HEK293T (cell line): ENCODE results near the gene CALD1.

Experiments used
- CTCF ChIA-PET: fragments of 350-600 bp; formaldehyde crosslinking; extraction: SDS; loops from one replicate; lab custom pipeline; 2021; ENCODE audit warnings: antibody characterized with exemption, inconsistent platforms; lab: Yijun Ruan, JAX
- POLR2A ChIA-PET: fragments of 350-600 bp; formaldehyde crosslinking; extraction: SDS; loops from one replicate; lab custom pipeline; 2020; ENCODE audit warnings: antibody characterized with exemption, inconsistent platforms; lab: Yijun Ruan, JAX
- DNase-seq: peaks from one replicate; pipeline ENCODE4 v3.0.0; 2012; ENCODE audit warnings: mixed read lengths; ENCODE audit errors: extremely low spot score
- ARNT ChIP-seq: fragments of 450-650 bp; IDR thresholded peaks from 2 replicates; pipeline ENCODE4 v1.6.1; 2017; ENCODE audit warnings: mild to moderate bottlenecking
- BHLHE40 ChIP-seq: fragments of 450-650 bp; IDR thresholded peaks from 2 replicates; pipeline ENCODE4 v1.6.1; 2016; ENCODE audit warnings: mild to moderate bottlenecking, moderate library complexity, borderline replicate concordance
- CTBP1 ChIP-seq: fragments of 450-650 bp; IDR thresholded peaks from 2 replicates; pipeline ENCODE4 v1.6.1; 2016; ENCODE audit warnings: borderline replicate concordance
- ELF4 ChIP-seq: fragments of 450-650 bp; IDR thresholded peaks from 2 replicates; pipeline ENCODE4 v1.6.1; 2017; ENCODE audit warnings: antibody characterized with exemption
- FOXA1 ChIP-seq: fragments of 450-650 bp; IDR thresholded peaks from 2 replicates; pipeline ENCODE4 v1.6.1; 2016; ENCODE audit warnings: mild to moderate bottlenecking
- FOXK2 ChIP-seq: fragments of 450-650 bp; IDR thresholded peaks from 2 replicates; pipeline ENCODE4 v1.6.1; 2016; ENCODE audit warnings: mild to moderate bottlenecking
- FOXM1 ChIP-seq: fragments of 450-650 bp; IDR thresholded peaks from 2 replicates; pipeline ENCODE4 v1.6.1; 2017; ENCODE audit warnings: mild to moderate bottlenecking, borderline replicate concordance
- HDGF ChIP-seq: fragments of 450-650 bp; IDR thresholded peaks from 2 replicates; pipeline ENCODE4 v1.6.1; 2017; ENCODE audit warnings: antibody characterized with exemption, borderline replicate concordance
- L3MBTL2 ChIP-seq: fragments of 450-650 bp; conservative IDR thresholded peaks from 2 replicates; pipeline ENCODE4 v1.6.1; 2016; ENCODE audit warnings: mild to moderate bottlenecking
- LEF1 ChIP-seq: fragments of 450-650 bp; IDR thresholded peaks from 2 replicates; pipeline ENCODE4 v1.6.1; 2017; ENCODE audit warnings: mild to moderate bottlenecking, borderline replicate concordance
- NFRKB ChIP-seq: fragments of 450-650 bp; IDR thresholded peaks from 2 replicates; pipeline ENCODE4 v1.6.1; 2016; ENCODE audit warnings: mild to moderate bottlenecking, moderate library complexity
- PKNOX1 ChIP-seq: fragments of 450-650 bp; IDR thresholded peaks from 2 replicates; pipeline ENCODE4 v1.6.1; 2016
- SP1 ChIP-seq: fragments of 450-650 bp; IDR thresholded peaks from 2 replicates; pipeline ENCODE4 v1.6.1; 2017
- SUZ12 ChIP-seq: fragments of 450-650 bp; IDR thresholded peaks from 2 replicates; pipeline ENCODE4 v1.6.1; 2016; ENCODE audit warnings: mild to moderate bottlenecking
- TARDBP ChIP-seq: fragments of 450-650 bp; IDR thresholded peaks from 2 replicates; pipeline ENCODE4 v1.6.1; 2016
- ZNF384 ChIP-seq: fragments of 450-650 bp; IDR thresholded peaks from 2 replicates; pipeline ENCODE4 v1.6.1; 2016

The CALD1 gene

GRCh38 chr7:134842062-134842461, 62.6 kb downstream of the CALD1 start:
- ChIA-PET CTCF (interaction anchor here (1.1 kb wide), 1 partner anchor 117 kb away, joined by 4 read pairs; no protein-coding TSS in a partner anchor), POLR2A (no interaction called here)
- no peak for TF ChIP-seq SUZ12
- TF ChIP-seq FOXM1: no peak
- TF ChIP-seq LEF1: no peak
- no peak for TF ChIP-seq ZNF384
- no peak for TF ChIP-seq HDGF
- no peak for TF ChIP-seq SP1
- no peak for TF ChIP-seq ELF4
- TF ChIP-seq FOXA1: no peak
- no peak for TF ChIP-seq CTBP1
- no peak for TF ChIP-seq ARNT
- TF ChIP-seq L3MBTL2: no peak
- TF ChIP-seq PKNOX1: no peak
- TF ChIP-seq TARDBP: no peak
- TF ChIP-seq FOXK2: no peak
- TF ChIP-seq NFRKB: no peak
- TF ChIP-seq BHLHE40: no peak
- DNase-seq: no peak

DNA sequence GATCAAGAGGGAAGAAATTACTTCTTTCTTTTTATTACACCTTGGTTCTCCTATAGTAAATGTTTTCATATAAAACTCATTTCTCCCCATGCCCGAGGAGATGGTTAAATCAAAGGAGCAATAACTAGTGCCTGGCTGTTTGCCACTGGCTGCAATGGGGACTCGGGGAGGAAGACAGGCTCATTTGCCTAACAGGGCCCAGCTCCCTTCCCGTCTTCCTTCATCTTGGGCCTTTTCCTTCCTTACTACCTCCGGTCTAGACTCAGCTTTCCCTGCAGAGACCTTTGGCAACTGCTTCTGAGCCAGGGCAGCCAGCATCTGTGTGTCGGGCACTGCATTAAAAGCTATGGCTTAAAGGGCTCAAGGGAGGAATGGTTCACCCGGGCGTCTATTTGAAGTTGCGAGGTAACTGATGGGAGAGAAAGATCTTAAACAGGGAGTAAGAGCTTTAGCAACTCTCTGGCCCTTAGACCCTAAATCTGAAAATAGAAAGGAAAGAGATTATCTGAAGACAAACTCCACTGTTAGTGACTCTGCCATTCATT, 63.5 kb downstream of the CALD1 start:
- ChIA-PET POLR2A (no interaction called here), CTCF (no interaction called here)
- TF ChIP-seq LEF1 (no peak), ZNF384 (no peak), CTBP1 (no peak), FOXM1 (no peak), FOXA1 (no peak), PKNOX1 (no peak), TARDBP (no peak), SUZ12 (no peak), FOXK2 (no peak), SP1 (no peak), ARNT (no peak), NFRKB (no peak), HDGF (no peak), BHLHE40 (no peak), L3MBTL2 (no peak), ELF4 (no peak)
- no peak for DNase-seq

DNA sequence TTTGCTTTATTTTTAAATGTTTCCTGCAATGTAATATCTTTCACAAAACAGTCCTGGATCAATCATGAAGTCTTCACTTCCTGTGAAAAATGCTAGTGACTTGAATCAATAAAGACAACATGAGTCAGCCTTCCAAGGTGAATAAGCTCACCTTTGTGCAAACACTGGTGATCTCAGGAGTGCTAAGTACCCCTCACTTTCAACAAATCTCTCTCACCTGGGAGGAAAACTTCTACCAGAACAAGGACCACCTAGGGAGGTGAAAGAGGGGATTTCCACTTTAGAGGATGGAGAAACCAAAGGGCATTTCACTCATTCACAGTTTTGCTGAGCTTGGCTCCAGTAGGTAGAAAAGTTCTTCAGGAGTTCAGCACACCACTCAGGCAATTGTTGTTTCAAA, 64.8 kb downstream of the CALD1 start:
- CTCF ChIA-PET: no interaction called here
- POLR2A ChIA-PET: no interaction called here
- no peak for DNase-seq
- no peak for TF ChIP-seq FOXA1
- no peak for TF ChIP-seq FOXK2
- TF ChIP-seq ARNT: no peak
- TF ChIP-seq LEF1: no peak
- TF ChIP-seq SP1: no peak
- no peak for TF ChIP-seq SUZ12

DNA sequence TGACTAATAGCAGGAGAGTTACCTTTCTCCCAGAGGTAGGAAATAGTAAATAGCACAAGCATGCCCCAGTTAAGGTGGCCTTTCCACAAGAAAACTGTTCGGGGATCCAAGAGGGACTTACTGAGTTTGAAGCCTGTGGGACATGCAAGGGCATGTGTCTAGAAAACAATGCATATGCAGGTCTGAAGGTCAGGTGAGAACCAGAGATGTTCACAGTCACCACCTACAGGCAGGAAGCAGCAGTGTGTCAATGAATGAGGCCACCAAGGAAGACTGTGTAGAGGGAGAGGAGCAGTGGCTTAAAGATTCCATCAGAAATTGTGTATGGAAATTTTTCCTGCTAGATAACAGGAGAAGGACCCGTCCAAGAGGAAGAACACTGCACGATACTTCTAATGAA, 66.0 kb downstream of the CALD1 start:
- DNase-seq: peak; percentile 53
- CTCF ChIA-PET: no interaction called here
- no peak for TF ChIP-seq SP1
- TF ChIP-seq ARNT: no peak
- no peak; the same call in 1 of the 2 replicates for TF ChIP-seq L3MBTL2
- TF ChIP-seq TARDBP: no peak
- TF ChIP-seq HDGF: no peak
- TF ChIP-seq ELF4: no peak
- no peak for TF ChIP-seq FOXM1
- POLR2A ChIA-PET: no interaction called here

GRCh38 chr7:134847851-134848588, 68.6 kb downstream of the CALD1 start:
- ChIA-PET CTCF (interaction anchor here (0.6 kb wide), 1 partner anchor 123 kb away, joined by 3 read pairs; no protein-coding TSS in a partner anchor), POLR2A (no interaction called here)
- DNase-seq: no peak
- no peak for TF ChIP-seq ARNT
- TF ChIP-seq HDGF: no peak
- no peak for TF ChIP-seq NFRKB
- TF ChIP-seq CTBP1: no peak
- no peak for TF ChIP-seq SP1
- TF ChIP-seq ELF4: no peak
- TF ChIP-seq FOXM1: no peak
- no peak for TF ChIP-seq ZNF384
- TF ChIP-seq BHLHE40: no peak
- TF ChIP-seq L3MBTL2: no peak

- POLR2A ChIA-PET: no interaction called here
- no peak for DNase-seq
- no peak for TF ChIP-seq SUZ12
- TF ChIP-seq ZNF384: no peak
- no peak for TF ChIP-seq TARDBP
- TF ChIP-seq ARNT: no peak
- no peak for TF ChIP-seq SP1
- no peak for TF ChIP-seq NFRKB
- no peak for TF ChIP-seq LEF1
- TF ChIP-seq CTBP1: no peak
- TF ChIP-seq HDGF: no peak
- TF ChIP-seq PKNOX1: no peak
- TF ChIP-seq BHLHE40: no peak
- no peak for TF ChIP-seq FOXM1
- TF ChIP-seq FOXA1: no peak
- no peak for TF ChIP-seq L3MBTL2
- TF ChIP-seq ELF4: no peak
- no peak for TF ChIP-seq FOXK2
- CTCF ChIA-PET: no interaction called here
Observed at GRCh38 chr7:134850066-134850465, 70.6 kb downstream of the CALD1 start.
